K562 (cell line): ENCODE data around the gene ADRB1.

Experiments used
- CEBPB ChIP-seq: fragments of 450-650 bp; IDR thresholded peaks from 2 replicates; pipeline ENCODE4 v1.6.1; 2016; ENCODE audit warnings: missing genetic modification characterization, missing compliant biosample characterization
- CTCF ChIP-seq, 3 experiments: IDR thresholded peaks in 2 of 3; conservative IDR thresholded peaks in 1 of 3; 2 replicates each; pipeline ENCODE4 v1.5.1; 2011 to 2012; ENCODE audit warnings: low read length in 3 of 3, mild to moderate bottlenecking in 3 of 3, control low read depth in 2 of 3, improper control_type of control experiment in 1 of 3, inconsistent platforms in 1 of 3, low read depth in 1 of 3, mixed read lengths in 1 of 3, moderate library complexity in 1 of 3; ENCODE audit not compliant: insufficient read depth in 2 of 3
- LCOR ChIP-seq: sonication (generic); formaldehyde crosslinking; IDR thresholded peaks from 2 replicates; pipeline ENCODE4 v1.8.0; 2022; ENCODE audit warnings: mild to moderate bottlenecking, missing genetic modification reagents
- NCOA6 ChIP-seq: fragments of 450-650 bp; IDR thresholded peaks from 2 replicates; pipeline ENCODE4 v1.6.1; 2017; ENCODE audit warnings: mild to moderate bottlenecking
- NFE2L1 ChIP-seq: fragments of 450-650 bp; IDR thresholded peaks from 2 replicates; pipeline ENCODE4 v1.6.1; 2016; ENCODE audit warnings: missing genetic modification characterization, low read depth, mild to moderate bottlenecking, missing compliant biosample characterization, moderate library complexity, borderline replicate concordance
- PHF8 ChIP-seq: fragments of 200-600 bp; sonication (generic); IDR thresholded peaks from 2 replicates; pipeline ENCODE4 v1.6.1; 2012; ENCODE audit warnings: mixed run types, mild to moderate bottlenecking, inconsistent platforms, low read length, moderate library complexity, borderline replicate concordance
- POLR2A ChIP-seq: fragments of 450-650 bp; conservative IDR thresholded peaks from 2 replicates; pipeline ENCODE4 v1.6.1; 2016
- RBFOX2 ChIP-seq: fragments of 200-400 bp; formaldehyde crosslinking; IDR thresholded peaks from 2 replicates; pipeline ENCODE4 v1.6.1; 2017; ENCODE audit warnings: low read depth, mild to moderate bottlenecking, low read length, moderate library complexity
- RBM17 ChIP-seq: fragments of 200-400 bp; formaldehyde crosslinking; IDR thresholded peaks from 2 replicates; pipeline ENCODE4 v1.6.1; 2017; ENCODE audit warnings: low read depth, mild to moderate bottlenecking, low read length, borderline replicate concordance
- STAT5B ChIP-seq: fragments of 250-450 bp; sonication (Bioruptor Pico); IDR thresholded peaks from 2 replicates; pipeline ENCODE4 v1.8.0; 2021; ENCODE audit warnings: mild to moderate bottlenecking, inconsistent platforms
- ZNF717 ChIP-seq: fragments of 250-450 bp; sonication (Bioruptor Pico); IDR thresholded peaks from 2 replicates; pipeline ENCODE4 v1.5.0; 2021
- TF ChIP-seq, protein P1 (sequence below): sonication (generic); formaldehyde crosslinking; IDR thresholded peaks from 2 replicates; pipeline ENCODE4 v1.8.1; 2023; ENCODE audit warnings: mild to moderate bottlenecking, missing genetic modification reagents

- TF ChIP-seq, protein P1, sequence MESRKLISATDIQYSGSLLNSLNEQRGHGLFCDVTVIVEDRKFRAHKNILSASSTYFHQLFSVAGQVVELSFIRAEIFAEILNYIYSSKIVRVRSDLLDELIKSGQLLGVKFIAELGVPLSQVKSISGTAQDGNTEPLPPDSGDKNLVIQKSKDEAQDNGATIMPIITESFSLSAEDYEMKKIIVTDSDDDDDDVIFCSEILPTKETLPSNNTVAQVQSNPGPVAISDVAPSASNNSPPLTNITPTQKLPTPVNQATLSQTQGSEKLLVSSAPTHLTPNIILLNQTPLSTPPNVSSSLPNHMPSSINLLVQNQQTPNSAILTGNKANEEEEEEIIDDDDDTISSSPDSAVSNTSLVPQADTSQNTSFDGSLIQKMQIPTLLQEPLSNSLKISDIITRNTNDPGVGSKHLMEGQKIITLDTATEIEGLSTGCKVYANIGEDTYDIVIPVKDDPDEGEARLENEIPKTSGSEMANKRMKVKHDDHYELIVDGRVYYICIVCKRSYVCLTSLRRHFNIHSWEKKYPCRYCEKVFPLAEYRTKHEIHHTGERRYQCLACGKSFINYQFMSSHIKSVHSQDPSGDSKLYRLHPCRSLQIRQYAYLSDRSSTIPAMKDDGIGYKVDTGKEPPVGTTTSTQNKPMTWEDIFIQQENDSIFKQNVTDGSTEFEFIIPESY (CRISPR knock-in tag): no peak
- TF ChIP-seq NCOA6 (no peak), LCOR (CRISPR knock-in tag) (no peak), CTCF (IDR thresholded peaks at IDR 0.05 in 2 of 3, conservative IDR thresholded peaks at IDR 0.05 in 1 of 3; ENCODE audit: insufficient read depth in 2 of 3, low read depth in 1 of 3, low read length in 3 of 3) (no peak), RBFOX2 (no peak), CEBPB (tag) (no peak), RBM17 (no peak), PHF8 (no peak), ZNF717 (CRISPR knock-in tag) (no peak), STAT5B (CRISPR knock-in tag) (no peak), POLR2A (no peak), NFE2L1 (tag) (no peak)
Measured at GRCh38 chr10:114035791-114036190, 7.9 kb upstream of the ADRB1 start.
